Measurements from ENCODE around the gene TFDP2.

The TFDP2 gene

GRCh38 chr3:142188846-142189245 is 39.5 kb upstream of the TFDP2 start (continued):
- TF ChIP-seq PPARA (CRISPR knock-in tag; IDR thresholded peaks at IDR 0.05; ENCODE audit: borderline replicate concordance), result no peak
- TF ChIP-seq, protein P1, sequence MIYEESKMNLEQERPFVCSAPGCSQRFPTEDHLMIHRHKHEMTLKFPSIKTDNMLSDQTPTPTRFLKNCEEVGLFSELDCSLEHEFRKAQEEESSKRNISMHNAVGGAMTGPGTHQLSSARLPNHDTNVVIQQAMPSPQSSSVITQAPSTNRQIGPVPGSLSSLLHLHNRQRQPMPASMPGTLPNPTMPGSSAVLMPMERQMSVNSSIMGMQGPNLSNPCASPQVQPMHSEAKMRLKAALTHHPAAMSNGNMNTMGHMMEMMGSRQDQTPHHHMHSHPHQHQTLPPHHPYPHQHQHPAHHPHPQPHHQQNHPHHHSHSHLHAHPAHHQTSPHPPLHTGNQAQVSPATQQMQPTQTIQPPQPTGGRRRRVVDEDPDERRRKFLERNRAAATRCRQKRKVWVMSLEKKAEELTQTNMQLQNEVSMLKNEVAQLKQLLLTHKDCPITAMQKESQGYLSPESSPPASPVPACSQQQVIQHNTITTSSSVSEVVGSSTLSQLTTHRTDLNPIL (CRISPR knock-in tag; IDR thresholded peaks at IDR 0.05; ENCODE audit: low read depth), result no peak

GRCh38 chr3:142180761-142181362 is 31.5 kb upstream of the TFDP2 start:
- ATAC-seq, result peak; percentile 82
- TF ChIP-seq ESRRG (CRISPR knock-in tag; IDR thresholded peaks at IDR 0.05) (no peak), TOX (CRISPR knock-in tag; IDR thresholded peaks at IDR 0.05; ENCODE audit: borderline replicate concordance) (no peak), ZNF565 (CRISPR knock-in tag; conservative IDR thresholded peaks at IDR 0.05; ENCODE audit: low read depth) (no peak), OSR1 (CRISPR knock-in tag; IDR thresholded peaks at IDR 0.05) (no peak), BACH2 (CRISPR knock-in tag; IDR thresholded peaks at IDR 0.05; ENCODE audit: borderline replicate concordance) (no peak), ZFP30 (CRISPR knock-in tag; IDR thresholded peaks at IDR 0.05) (no peak), ZNF70 (CRISPR knock-in tag; IDR thresholded peaks at IDR 0.05) (no peak), PATZ1 (CRISPR knock-in tag; IDR thresholded peaks at IDR 0.05; ENCODE audit: borderline replicate concordance) (no peak), TCF4 (CRISPR knock-in tag; IDR thresholded peaks at IDR 0.05; ENCODE audit: borderline replicate concordance) (no peak), TSHZ2 (CRISPR knock-in tag; IDR thresholded peaks at IDR 0.05) (no peak), ZFP3 (CRISPR knock-in tag; IDR thresholded peaks at IDR 0.05) (no peak)

DNA sequence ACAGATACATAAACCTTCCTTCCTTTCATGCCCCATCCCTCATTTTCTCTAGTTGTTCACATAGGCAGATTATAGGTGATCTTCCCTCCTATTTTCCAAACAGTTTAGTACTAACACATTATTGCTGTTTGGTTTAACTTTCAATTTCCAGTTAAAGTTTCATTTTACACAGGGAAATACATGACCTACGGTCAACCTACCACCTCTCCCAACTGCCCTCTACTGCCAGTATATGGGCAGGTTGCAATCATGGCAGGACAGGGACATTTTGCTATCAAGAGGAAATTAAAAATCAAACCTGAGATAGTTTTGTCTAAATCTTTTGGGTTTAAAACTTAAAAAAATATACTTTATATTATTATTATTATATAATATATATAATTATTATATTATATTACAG is 26.1 kb upstream of the TFDP2 start:
- no peak for ATAC-seq

More for the DNA sequence above, 26.1 kb upstream of the TFDP2 start:
- TF ChIP-seq POU6F1 (CRISPR knock-in tag; IDR thresholded peaks at IDR 0.05; ENCODE audit: borderline replicate concordance, low read depth), result no peak
- TF ChIP-seq PATZ1 (CRISPR knock-in tag; IDR thresholded peaks at IDR 0.05; ENCODE audit: borderline replicate concordance), result no peak
- TF ChIP-seq OSR1 (CRISPR knock-in tag; IDR thresholded peaks at IDR 0.05), result no peak
- TF ChIP-seq CSDC2 (CRISPR knock-in tag; IDR thresholded peaks at IDR 0.05), result no peak
- TF ChIP-seq ZNF565 (CRISPR knock-in tag; conservative IDR thresholded peaks at IDR 0.05; ENCODE audit: low read depth), result no peak
- TF ChIP-seq TCF4 (CRISPR knock-in tag; IDR thresholded peaks at IDR 0.05; ENCODE audit: borderline replicate concordance), result no peak
- TF ChIP-seq ESRRG (CRISPR knock-in tag; IDR thresholded peaks at IDR 0.05), result no peak
- no peak for TF ChIP-seq ZFP3 (CRISPR knock-in tag; IDR thresholded peaks at IDR 0.05)
- no peak for TF ChIP-seq ISL1 (CRISPR knock-in tag; IDR thresholded peaks at IDR 0.05)
- TF ChIP-seq GLIS3 (CRISPR knock-in tag; IDR thresholded peaks at IDR 0.05), result no peak
- TF ChIP-seq ZNF70 (CRISPR knock-in tag; IDR thresholded peaks at IDR 0.05), result no peak
- no peak for TF ChIP-seq PPARA (CRISPR knock-in tag; IDR thresholded peaks at IDR 0.05; ENCODE audit: borderline replicate concordance)
- TF ChIP-seq ZC3H10 (CRISPR knock-in tag; IDR thresholded peaks at IDR 0.05), result no peak
- no peak for TF ChIP-seq BACH2 (CRISPR knock-in tag; IDR thresholded peaks at IDR 0.05; ENCODE audit: borderline replicate concordance)
- TF ChIP-seq ZFP30 (CRISPR knock-in tag; IDR thresholded peaks at IDR 0.05), result no peak
- TF ChIP-seq SNAI2 (CRISPR knock-in tag; IDR thresholded peaks at IDR 0.05), result no peak
- TF ChIP-seq, protein P1 (CRISPR knock-in tag; IDR thresholded peaks at IDR 0.05; ENCODE audit: low read depth), result no peak
- no peak for TF ChIP-seq ZNF8 (CRISPR knock-in tag; IDR thresholded peaks at IDR 0.05)
